BE2C (cell line): Measurements from ENCODE around the gene RGSL1.

Experiments
- DNase-seq: peaks from one replicate; pipeline ENCODE4 v3.0.0-alpha.2; 2020
- H3K27me3 ChIP-seq: fragments of 250-450 bp; sonication (Bioruptor Pico); 2 replicates; pipeline ENCODE4 v1.5.1; 2020; ENCODE audit warnings: mild to moderate bottlenecking
- H3K36me3 ChIP-seq: fragments of 250-450 bp; sonication (Bioruptor Pico); 2 replicates; pipeline ENCODE4 v1.5.1; 2020; ENCODE audit warnings: mild to moderate bottlenecking
- H3K4me1 ChIP-seq: fragments of 250-450 bp; sonication (Bioruptor Pico); 2 replicates; pipeline ENCODE4 v1.5.1; 2020
- H3K4me3 ChIP-seq: 2 replicates; pipeline ENCODE4 v1.5.1; 2011; ENCODE audit warnings: low read depth, low read length
- H3K9me3 ChIP-seq: fragments of 250-450 bp; sonication (Bioruptor Pico); 2 replicates; pipeline ENCODE4 v1.5.1; 2020
- CTCF ChIP-seq: IDR thresholded peaks from 2 replicates; pipeline ENCODE4 v1.5.1; 2012; ENCODE audit warnings: mild to moderate bottlenecking, low read depth, low read length

The RGSL1 gene

GRCh38 chr1:182588500-182589396, 138.8 kb downstream of the RGSL1 start, which contains the start of gene RNASEL:
Gene RNASEL (minus strand): TSS chr1:182589256. CDS start chr1:182586806, 2,450 bp downstream.
- Histone ChIP-seq H3K9me3 (no peaks in the 10 kb centered on the region), H3K4me3 (peak within 1 kb of the TSS; percentile 93), H3K4me1 (no peaks in the 10 kb centered on the region), H3K27me3 (no peaks in the 10 kb centered on the region), H3K36me3 (no peaks in the 10 kb centered on the region)
- DNase-seq = no peak
- no peak for TF ChIP-seq CTCF

GRCh38 chr1:182589520-182589919, 139.6 kb downstream of the RGSL1 start:
- Histone ChIP-seq H3K27me3 (no peaks in the 10 kb centered on the region), H3K4me1 (peaks cover 3% of the 10 kb centered on the region; the same call in 1 of the 2 replicates), H3K36me3 (no peaks in the 10 kb centered on the region), H3K9me3 (no peaks in the 10 kb centered on the region), H3K4me3 (peak overlapping the region; percentile 93; the same call in 1 of the 2 replicates)
- no peak for DNase-seq
- TF ChIP-seq CTCF = no peak

- peaks cover 4% of the 10 kb centered on the region; the same call in 1 of the 2 replicates for H3K4me1 ChIP-seq
- no peaks in the 10 kb centered on the region for H3K9me3 ChIP-seq
- no peak for TF ChIP-seq CTCF
- DNase-seq = no peak
- H3K27me3 ChIP-seq = no peaks in the 10 kb centered on the region
- no peak overlapping the region for H3K4me3 ChIP-seq
- no peaks in the 10 kb centered on the region for H3K36me3 ChIP-seq
Measured at GRCh38 chr1:182589931-182590330, 140.0 kb downstream of the RGSL1 start.

- peaks cover 26% of the 10 kb centered on the region for H3K36me3 ChIP-seq
- DNase-seq = peak; percentile 78
- TF ChIP-seq CTCF = peak; percentile 96
- peaks cover 14% of the 10 kb centered on the region for H3K4me1 ChIP-seq
- H3K27me3 ChIP-seq = no peaks in the 10 kb centered on the region
- no peaks in the 10 kb centered on the region for H3K9me3 ChIP-seq
- no peak overlapping the region for H3K4me3 ChIP-seq
Measured at GRCh38 chr1:182595641-182596240, 145.8 kb downstream of the RGSL1 start.

GRCh38 chr1:182596934-182597333, 147.0 kb downstream of the RGSL1 start:
- peaks cover 17% of the 10 kb centered on the region for H3K4me1 ChIP-seq
- TF ChIP-seq CTCF = no peak
- H3K36me3 ChIP-seq = peaks cover 38% of the 10 kb centered on the region
- no peaks in the 10 kb centered on the region for H3K9me3 ChIP-seq
- no peaks in the 10 kb centered on the region for H3K27me3 ChIP-seq
- DNase-seq = no peak
- H3K4me3 ChIP-seq = no peak overlapping the region

GRCh38 chr1:182598296-182598695, 148.3 kb downstream of the RGSL1 start:
- no peak for TF ChIP-seq CTCF
- no peak overlapping the region for H3K4me3 ChIP-seq

More at GRCh38 chr1:182598296-182598695, 148.3 kb downstream of the RGSL1 start:
- Histone ChIP-seq H3K9me3 (no peaks in the 10 kb centered on the region), H3K4me1 (peaks cover 17% of the 10 kb centered on the region), H3K36me3 (peaks cover 52% of the 10 kb centered on the region), H3K27me3 (no peaks in the 10 kb centered on the region)
- no peak for DNase-seq
